Renal pelvis (tissue), 4 donors: ENCODE measurements around the gene BCL2. TPM values are rescaled to one million over a fixed set of nuclear protein-coding genes. Genes with fewer than 3 reads are reported as not detected.
"Not testable (repeated sequence)": the region's sequence is repeated elsewhere in the genome, so short reads cannot be mapped to it uniquely, and the experiment has no call there.

Experiments
- DNase-seq: peaks from one replicate; pipeline ENCODE4 v3.0.0-alpha.2; 2013
- polyA plus RNA-seq, 3 donors: library from polyadenylated mRNA; unstranded; fragments of 120-200 nt; gene quantifications; one replicate each; pipeline ENCODE4 v1.2.1, GENCODE V29; 2013; ENCODE audit not compliant: insufficient read length in 3 of 3

The BCL2 gene
- polyA plus RNA-seq, 3 donors: 19.8 to 26.3 (median 24.1) TPM

- DNase-seq: no peak
These were observed 113.0 kb downstream of the BCL2 start for GRCh38 chr18:63206433-63207142.

GRCh38 chr18:63205791-63206252 lies 113.7 kb downstream of the BCL2 start:
- DNase-seq: no peak

GRCh38 chr18:63203497-63203896 lies 116.1 kb downstream of the BCL2 start:
- no peak for DNase-seq

GRCh38 chr18:63202828-63203227 lies 116.7 kb downstream of the BCL2 start:
- no peak for DNase-seq

- not testable (repeated sequence) for DNase-seq
These were observed 118.1 kb downstream of the BCL2 start for GRCh38 chr18:63201456-63201855.

- DNase-seq: no peak
These were observed 119.8 kb downstream of the BCL2 start for GRCh38 chr18:63199743-63200241.

- no peak for DNase-seq
These were observed 120.5 kb downstream of the BCL2 start for GRCh38 chr18:63198868-63199742.

- no peak for DNase-seq
These were observed 121.3 kb downstream of the BCL2 start for GRCh38 chr18:63198098-63198760.

GRCh38 chr18:63197246-63197869 lies 122.2 kb downstream of the BCL2 start:
- peak; percentile 62 for DNase-seq

- DNase-seq: no peak
These were observed 124.0 kb downstream of the BCL2 start for GRCh38 chr18:63195326-63196159.

- no peak for DNase-seq
These were observed 126.7 kb downstream of the BCL2 start for GRCh38 chr18:63192885-63193349.

GRCh38 chr18:63192126-63192884 lies 127.3 kb downstream of the BCL2 start:
- no peak for DNase-seq

GRCh38 chr18:63191413-63191812 lies 128.2 kb downstream of the BCL2 start:
- DNase-seq: no peak

GRCh38 chr18:63190838-63191237 lies 128.7 kb downstream of the BCL2 start:
- not testable (repeated sequence) for DNase-seq

- DNase-seq: no peak
These were observed 129.8 kb downstream of the BCL2 start for GRCh38 chr18:63189817-63190216.

GRCh38 chr18:63189041-63189440 lies 130.5 kb downstream of the BCL2 start:
- DNase-seq: no peak

GRCh38 chr18:63187791-63188460 lies 131.6 kb downstream of the BCL2 start:
- DNase-seq: no peak

GRCh38 chr18:63187223-63187574 lies 132.4 kb downstream of the BCL2 start:
- no peak for DNase-seq

GRCh38 chr18:63186520-63187222 lies 132.9 kb downstream of the BCL2 start:
- no peak for DNase-seq
